ENCODE data around the gene UNC119B.
"Not testable (repeated sequence)": the region's sequence is repeated elsewhere in the genome, so short reads cannot be mapped to it uniquely, and the experiment has no call there.

The UNC119B gene

DNA sequence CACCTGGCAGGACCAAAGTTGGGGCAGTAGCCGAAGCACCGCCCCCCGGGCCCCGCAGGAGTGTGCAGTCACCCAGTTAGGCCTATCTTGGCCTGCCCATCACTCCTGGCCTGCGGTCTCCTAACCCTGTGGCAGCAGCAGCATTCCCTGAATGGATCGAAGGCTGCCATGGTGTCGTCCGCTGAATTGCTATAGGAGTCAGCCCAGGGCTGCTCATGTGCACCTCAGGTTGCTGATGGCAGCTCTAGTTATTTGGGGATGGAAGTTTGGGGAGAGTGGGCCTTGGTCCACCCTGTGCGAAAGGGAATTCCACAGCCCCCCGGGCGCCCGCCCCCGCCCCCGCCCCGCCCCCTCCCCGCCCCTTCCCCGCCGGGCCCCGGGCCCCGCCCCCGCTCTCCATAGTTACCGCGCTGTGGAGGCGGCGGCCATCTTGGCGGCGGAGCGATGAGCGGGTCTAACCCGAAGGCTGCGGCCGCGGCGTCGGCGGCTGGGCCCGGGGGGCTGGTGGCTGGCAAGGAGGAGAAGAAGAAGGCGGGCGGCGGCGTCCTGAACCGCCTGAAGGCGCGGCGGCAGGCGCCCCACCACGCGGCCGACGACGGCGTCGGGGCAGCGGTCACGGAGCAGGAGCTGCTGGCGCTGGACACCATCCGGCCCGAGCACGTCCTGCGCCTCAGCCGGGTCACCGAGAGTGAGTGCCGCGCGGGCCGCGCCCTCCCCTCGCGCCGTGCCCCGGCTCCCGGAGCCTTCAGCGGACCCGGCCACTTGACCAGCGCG, at the start of gene UNC119B:
TSS of gene UNC119B (plus strand) at position 428 of the 774 bp plus-strand sequence. CDS start at position 445, 17 bp downstream.
- DNase-seq (ENCODE audit: low read depth in 3 of 3): peak; percentile 62 to 68 (median 64)

- no peak for DNase-seq (ENCODE audit: low read depth in 3 of 3)
Observed at GRCh38 chr12:120661432-120661831, 48.8 kb upstream of the UNC119B start.

DNA sequence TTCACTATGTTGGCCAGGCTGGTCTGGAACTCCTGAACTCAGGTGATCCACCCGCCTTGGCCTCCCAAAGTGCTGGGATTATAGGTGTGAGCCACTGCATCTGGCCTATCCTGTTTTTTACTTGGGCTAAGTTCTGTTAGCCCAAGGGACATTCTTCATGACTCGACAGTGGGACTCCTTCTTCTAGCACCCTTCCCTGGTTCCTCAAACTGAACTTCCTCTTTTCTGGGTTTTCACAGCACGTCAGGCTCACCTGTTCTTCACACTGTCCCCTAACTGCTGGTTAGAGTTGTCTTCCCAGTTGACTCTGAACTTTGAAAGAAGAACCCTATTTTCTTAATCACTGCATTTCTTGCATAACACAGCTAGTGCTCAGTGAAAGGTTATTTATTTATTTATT, 47.4 kb upstream of the UNC119B start:
- DNase-seq (ENCODE audit: low read depth in 3 of 3): no peak

DNA sequence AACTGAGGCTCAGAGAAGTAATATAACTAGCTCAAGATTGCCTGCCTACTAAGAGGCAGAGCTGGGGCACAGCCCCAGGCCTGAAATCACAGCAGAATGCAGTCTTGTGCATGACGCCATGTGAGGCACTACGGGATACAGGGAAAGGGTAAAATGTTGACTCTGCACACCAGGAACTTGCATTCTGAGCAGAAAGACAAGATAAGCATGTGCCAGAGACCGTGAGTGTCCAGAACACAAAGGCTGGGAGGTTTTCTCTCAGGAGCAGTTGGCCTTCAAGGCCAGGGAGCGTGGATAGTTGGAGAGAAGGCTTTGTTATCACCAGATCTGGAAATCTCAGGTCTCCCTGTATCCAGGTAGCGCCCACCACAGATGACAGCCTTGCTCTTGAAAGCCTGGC, 46.5 kb upstream of the UNC119B start:
- no peak for DNase-seq (ENCODE audit: low read depth in 3 of 3)

- DNase-seq (ENCODE audit: low read depth in 3 of 3): no peak
Observed at GRCh38 chr12:120666571-120667390, 43.5 kb upstream of the UNC119B start.

GRCh38 chr12:120668091-120668867, 42.0 kb upstream of the UNC119B start:
- DNase-seq (ENCODE audit: low read depth in 3 of 3): no peak

DNA sequence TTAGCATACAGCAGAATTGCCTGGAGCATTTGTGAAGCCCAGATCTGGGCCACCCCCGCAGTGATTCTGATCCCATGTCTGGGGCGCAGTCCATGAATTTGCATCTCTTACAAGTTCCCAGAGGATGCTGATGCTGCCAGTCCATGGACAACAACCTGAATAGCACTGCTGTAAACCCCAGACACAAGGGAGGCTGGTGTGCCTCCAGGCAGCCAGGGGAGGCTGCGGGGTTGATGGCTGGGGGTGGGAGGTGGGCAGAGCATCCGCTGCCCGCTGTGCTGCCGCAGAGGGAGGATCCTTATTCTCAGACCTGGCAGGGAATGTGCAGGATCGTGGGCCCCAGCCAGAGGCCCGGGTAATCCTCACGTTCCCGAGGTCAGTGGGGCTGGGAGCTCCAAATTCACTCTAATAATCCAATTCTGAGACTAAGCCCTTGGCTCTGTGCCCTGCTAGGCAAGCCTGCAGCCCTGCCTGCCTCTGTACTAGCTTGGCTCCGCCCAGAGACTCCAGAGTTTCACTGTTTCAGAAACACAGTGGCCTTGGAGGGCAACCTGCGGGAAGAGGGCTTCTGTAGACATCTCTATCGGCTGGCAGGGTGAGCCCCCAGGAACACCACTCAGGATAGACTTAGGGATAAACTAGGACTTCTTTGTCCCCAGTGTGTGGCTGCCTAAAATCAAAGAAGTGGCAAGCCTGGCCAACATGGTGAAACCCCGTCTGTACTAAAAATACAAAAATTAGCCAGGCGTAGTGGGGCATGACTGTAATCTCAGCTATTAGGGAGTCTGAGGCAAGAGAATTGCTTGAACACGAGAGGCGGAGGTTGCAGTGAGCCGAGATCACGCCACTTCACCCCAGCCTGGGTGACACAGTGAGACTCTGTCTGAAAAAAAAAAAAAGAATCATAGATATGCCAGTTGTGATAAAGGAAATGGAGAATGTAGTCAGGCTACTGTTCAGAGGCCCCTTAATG, 41.1 kb upstream of the UNC119B start:
- DNase-seq (ENCODE audit: low read depth in 3 of 3): no peak

- DNase-seq (ENCODE audit: low read depth in 3 of 3): not testable (repeated sequence)
Observed at GRCh38 chr12:120670237-120670636, 40.0 kb upstream of the UNC119B start.

- DNase-seq (ENCODE audit: low read depth in 3 of 3): no peak
Observed at GRCh38 chr12:120670667-120671066, 39.6 kb upstream of the UNC119B start.

DNA sequence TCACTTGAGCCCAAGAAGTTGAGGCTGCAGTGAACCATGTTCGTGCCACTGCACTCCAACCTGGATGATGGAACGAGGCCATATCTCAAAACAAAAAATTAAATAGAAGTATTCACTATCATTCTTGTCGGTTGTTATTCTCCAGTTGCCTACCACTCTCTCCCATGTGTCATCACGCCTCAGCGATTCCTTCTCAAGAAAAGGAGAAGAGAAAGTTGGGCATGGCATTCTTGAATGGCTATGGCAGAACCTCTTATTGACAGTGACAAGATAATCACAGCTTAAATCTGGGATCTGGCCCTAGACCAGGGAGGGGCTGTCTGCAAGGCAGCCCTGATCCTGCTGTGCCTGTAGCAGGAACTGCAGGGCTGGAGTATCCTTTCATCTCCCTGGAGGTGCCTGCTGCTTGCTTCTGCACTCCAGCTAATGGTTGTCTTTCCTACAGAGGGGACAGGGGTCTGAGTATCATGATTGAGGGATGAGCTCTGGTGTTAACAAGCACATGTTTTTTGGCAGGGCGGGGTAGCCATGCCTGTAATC, 36.1 kb upstream of the UNC119B start:
- no peak for DNase-seq (ENCODE audit: low read depth in 3 of 3)

GRCh38 chr12:120677765-120678473, 32.3 kb upstream of the UNC119B start:
- no peak for DNase-seq (ENCODE audit: low read depth in 3 of 3)

- DNase-seq (ENCODE audit: low read depth in 3 of 3): no peak
Observed at GRCh38 chr12:120678572-120678971, 31.7 kb upstream of the UNC119B start.

- DNase-seq (ENCODE audit: low read depth in 3 of 3): no peak
Observed at GRCh38 chr12:120680165-120680738, 30.0 kb upstream of the UNC119B start.

DNA sequence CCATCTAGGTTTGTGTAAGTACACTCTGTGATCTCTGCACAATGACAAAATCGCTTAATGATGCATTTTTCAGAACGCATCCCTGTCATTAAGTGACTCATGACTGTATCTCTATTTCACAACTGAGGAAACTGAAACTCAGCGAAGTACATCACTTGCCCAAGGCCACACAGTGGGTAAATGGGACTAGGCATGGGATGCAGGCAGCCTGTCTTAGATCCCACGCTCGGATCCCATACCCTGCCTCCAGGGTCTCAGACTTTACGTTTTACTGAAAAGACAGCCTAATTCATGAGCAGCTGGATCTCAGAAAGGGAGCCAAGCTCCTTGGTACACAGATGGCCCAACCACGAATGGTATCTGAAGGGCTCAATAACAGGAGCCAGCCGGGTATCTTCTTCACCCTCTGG, 25.7 kb upstream of the UNC119B start:
- DNase-seq (ENCODE audit: low read depth in 3 of 3): no peak

- DNase-seq (ENCODE audit: low read depth in 3 of 3): no peak
Observed at GRCh38 chr12:120685522-120685921, 24.7 kb upstream of the UNC119B start.

- DNase-seq (ENCODE audit: low read depth in 3 of 3): peak; percentile 89 to 94 (median 92)
Observed at GRCh38 chr12:120686151-120686689, 24.0 kb upstream of the UNC119B start.

GRCh38 chr12:120686690-120687577, 23.3 kb upstream of the UNC119B start, which contains the start of gene MLEC:
Gene MLEC (plus strand): TSS chr12:120687149. CDS start chr12:120687297, 148 bp downstream.
- DNase-seq (ENCODE audit: low read depth in 3 of 3): peak; percentile 97 to 99 (median 99)

All from stimulated activated CD4-positive, alpha-beta T cell treated with anti-CD3 and anti-CD28 coated beads, TNF-alpha, amount 100 ng/mL, for 4 hours (primary cell).